Activated gamma-delta T cell treated with Interleukin-2 at 50 U/mL for 16 hours (primary cell): ENCODE results near the gene DHRS7C.

Experiments
- DNase-seq: peaks from one replicate; pipeline ENCODE4 v3.0.0-alpha.2; 2020

The DHRS7C gene

GRCh38 chr17:9760266-9760665, 31.1 kb downstream of the DHRS7C start:
- DNase-seq, result no peak

- no peak for DNase-seq
Measured at GRCh38 chr17:9755083-9755482, 36.3 kb downstream of the DHRS7C start.

- no peak for DNase-seq
Measured at GRCh38 chr17:9750524-9750923, 40.9 kb downstream of the DHRS7C start.

GRCh38 chr17:9729735-9730420, 61.5 kb downstream of the DHRS7C start:
- no peak for DNase-seq

GRCh38 chr17:9729034-9729650, 62.2 kb downstream of the DHRS7C start:
- no peak for DNase-seq

GRCh38 chr17:9728564-9728963, 62.8 kb downstream of the DHRS7C start:
- no peak for DNase-seq

- DNase-seq, result no peak
Measured at GRCh38 chr17:9728005-9728404, 63.4 kb downstream of the DHRS7C start.

GRCh38 chr17:9726291-9726690, 65.1 kb downstream of the DHRS7C start:
- DNase-seq, result no peak

- DNase-seq, result no peak
Measured at GRCh38 chr17:9725575-9725974, 65.8 kb downstream of the DHRS7C start.
